Heart left ventricle (tissue), 16 donors: Measurements from ENCODE around the gene HTR5A. TPM values are rescaled to one million over a fixed set of nuclear protein-coding genes. Genes with fewer than 3 reads are reported as not detected.

Experiments
- ATAC-seq, 4 donors: fragments of 200-7000 bp; cut with Tn5 transposase; one replicate each; pipeline ENCODE4 v1.9.1; 2020 to 2022; ENCODE audit warnings: moderate library complexity in 4 of 4, mild to moderate bottlenecking in 3 of 4, moderate number of reproducible peaks in 1 of 4
- DNase-seq, 5 donors: peaks; one replicate each; pipeline ENCODE4 v3.0.0-alpha.2; 2020
- H3K27ac ChIP-seq, 12 donors: fragments of 200-600 bp; sonication (generic) in 4 of 12; one replicate each; pipeline versions ENCODE4 v1.5.0 to v1.8.0; 2016 to 2022; ENCODE audit warnings: mild to moderate bottlenecking in 2 of 12
- H3K27me3 ChIP-seq, 9 donors: fragments of 200-600 bp; sonication (generic) in 2 of 9; one replicate each; pipeline versions ENCODE4 v1.5.1 to v1.8.0; 2016 to 2022; ENCODE audit warnings: mild to moderate bottlenecking in 3 of 9
- H3K36me3 ChIP-seq, 9 donors: fragments of 200-600 bp; sonication (generic) in 2 of 9; one replicate each; pipeline versions ENCODE4 v1.5.0 to v1.8.0; 2018 to 2022; ENCODE audit warnings: mild to moderate bottlenecking in 2 of 9
- H3K4me1 ChIP-seq, 12 donors: fragments of 200-600 bp; sonication (generic) in 4 of 12; one replicate each; pipeline versions ENCODE4 v1.5.0 to v1.8.0; 2016 to 2022; ENCODE audit warnings: mild to moderate bottlenecking in 3 of 12
- H3K4me3 ChIP-seq, 12 donors: fragments of 200-600 bp; sonication (generic) in 4 of 12; one replicate each; pipeline versions ENCODE4 v1.5.0 to v1.8.0; 2017 to 2022; ENCODE audit warnings: mild to moderate bottlenecking in 9 of 12, moderate library complexity in 4 of 12
- H3K9me3 ChIP-seq, 12 donors: fragments of 200-600 bp; sonication (generic) in 4 of 12; one replicate each; pipeline versions ENCODE4 v1.5.0 to v1.8.0; 2016 to 2022; ENCODE audit warnings: mild to moderate bottlenecking in 1 of 12
- CTCF ChIP-seq, 12 donors: fragments of 200-600 bp; sonication (generic) in 4 of 12; IDR thresholded peaks; one replicate each; pipeline versions ENCODE4 v1.5.0 to v1.8.0; 2018 to 2022; ENCODE audit warnings: antibody characterized with exemption in 12 of 12, mild to moderate bottlenecking in 5 of 12
- POLR2A ChIP-seq, 2 donors: fragments of 450-650 bp; IDR thresholded peaks; one replicate each; pipeline ENCODE4 v1.6.1; 2017; ENCODE audit warnings: antibody characterized with exemption in 2 of 2, mild to moderate bottlenecking in 2 of 2, moderate library complexity in 2 of 2
- WGBS, 4 donors: extraction: QIAGEN DNeasy Blood & Tissue Kit in 2 of 4; methylation state at CpG; one replicate each; pipeline versions ENCODE4 v1.1.5 to v1.1.7; 2013 to 2018; 5-methylcytosine and 5-hydroxymethylcytosine counted together
- intact Hi-C, 10 donors: fragments of 100-400 bp; cut with DNase I; formaldehyde crosslinking; loops; one replicate each; pipeline versions ENCODE4 v1.11.1 to v1.14.2; 2022
- long read RNA-seq, 3 donors: library from polyadenylated mRNA; unstranded; transcript quantifications; one replicate each; pipeline ENCODE4 v2.0.0, GENCODE V29; 2020 to 2021
- polyA plus RNA-seq, 2 donors: library from polyadenylated mRNA; stranded (reverse); fragments of 200-250 nt; gene quantifications; one replicate each; pipeline ENCODE4 v1.2.3, GENCODE V29; 2013
- total RNA-seq, 9 donors: library from RNA; depleted of rRNA in 2 of 9; stranded (reverse); fragments of >200 nt in 2 of 9; fragmentation: NEBNext Ultra II Directional in 3 of 9; extraction: Animal tissue kit (Norgen Biotek cat#: 25700) in 3 of 9; gene quantifications; one replicate each; pipeline versions ENCODE4 v1.1.0 to v1.2.4, GENCODE V29; 2016 to 2023
- donor health status: ischemic (EF 13 %, LVEDD 7.1; RV severe dilation, severe dysfunction).
- donor health status: healthy with polysubstance abuse.
- donor health status: DM: no; HTN: yes; CAD: no.
- donor health status: DM: no; HTN: no; CAD: no.
- donor health status: ischemic (EF 25% LVEDD 6.9; RV normal size, moderate dysfunction).
- donor health status: ischemic (EF 25% LVEDD 5.7; RV mildly dilated, moderate dysfunction).
- donor health status: healthy.
- donor health status: DM: yes; HTN: yes; CAD: no.
- donor health status: ischemic (EF 35%, LVEDD 5.7; RV mildly dilated, moderate dysfunction).
- donor health status: nonischemic (EF 11% LVEDD 7.7; RV severe dilation, severe dysfunction).
- donor health status: DM: yes; HTN: yes; CAD: no.
- donor health status: PGD.
- donor health status: ischemic (EF 29% LVEDD 5.4; RV normal size, mild dysfunction).
- donor health status: nonischemic (EF 23%, LVEDD 6.1; RV moderate dilation, normal function).

The HTR5A gene
- total RNA-seq (not detected), polyA plus RNA-seq (not detected)
- long read RNA-seq, donor 1 = 0 reads
- long read RNA-seq, donor 2 = 0 reads
- long read RNA-seq, donor 3 = 0 reads

GRCh38 chr7:155069992-155070751 lies at the start of gene HTR5A:
HTR5A (plus strand) TSS chr7:155070324; CDS start chr7:155070900, 576 bp downstream.
- H3K4me1 ChIP-seq = peaks cover 0 to 5% (median 0%) of the 10 kb centered on the region in 12 donors
- no peaks in the 10 kb centered on the region for H3K9me3 ChIP-seq
- peaks cover 0 to 38% (median 23%) of the 10 kb centered on the region in 9 donors for H3K27me3 ChIP-seq
- no peak for TF ChIP-seq POLR2A (IDR thresholded peaks at IDR 0.05)
- peak in 1 of 12 donors; percentile 11 for TF ChIP-seq CTCF (IDR thresholded peaks at IDR 0.05)
- no peak within 1 kb of the TSS for H3K4me3 ChIP-seq
- 1 to 3% (median 2%) methylated on average over 27 to 48 of the region's 48 CpGs for WGBS, 4 donors
- no peak within 1 kb of the TSS for H3K27ac ChIP-seq
- H3K36me3 ChIP-seq = no peaks in the 10 kb centered on the region
- ATAC-seq (peak; percentile 86 to 99 (median 97)), DNase-seq (peak; percentile 74 to 87 (median 82))
- intact Hi-C loops = no loop called here

- WGBS, 4 donors = 65 to 73% (median 69%) methylated on average over 5 of the region's 5 CpGs
- no peak for DNase-seq
- no peaks in the 10 kb centered on the region for H3K36me3 ChIP-seq
- TF ChIP-seq POLR2A (IDR thresholded peaks at IDR 0.05) (no peak), CTCF (IDR thresholded peaks at IDR 0.05) (no peak)
- no peaks in the 10 kb centered on the region for H3K4me1 ChIP-seq
- H3K27ac ChIP-seq = no peak overlapping the region
- no peak for ATAC-seq
- no peaks in the 10 kb centered on the region for H3K27me3 ChIP-seq
- intact Hi-C loops = no loop called here
- H3K9me3 ChIP-seq = no peaks in the 10 kb centered on the region
- H3K4me3 ChIP-seq = no peak overlapping the region
Measured at GRCh38 chr7:155020996-155021395, 49.1 kb upstream of the HTR5A start.

GRCh38 chr7:155021699-155022145 lies 48.4 kb upstream of the HTR5A start:
- no peaks in the 10 kb centered on the region for H3K4me1 ChIP-seq
- TF ChIP-seq CTCF (IDR thresholded peaks at IDR 0.05) (no peak), POLR2A (IDR thresholded peaks at IDR 0.05) (no peak)
- H3K36me3 ChIP-seq = no peaks in the 10 kb centered on the region
- H3K9me3 ChIP-seq = no peaks in the 10 kb centered on the region
- intact Hi-C loops = no loop called here
- DNase-seq = no peak
- H3K27me3 ChIP-seq = no peaks in the 10 kb centered on the region
- ATAC-seq = no peak
- H3K4me3 ChIP-seq = no peak overlapping the region
- WGBS, 4 donors = 77 to 86% (median 80%) methylated on average over 7 of the region's 7 CpGs
- H3K27ac ChIP-seq = no peak overlapping the region

GRCh38 chr7:155027879-155028278 lies 42.2 kb upstream of the HTR5A start:
- Histone ChIP-seq H3K4me3 (no peak overlapping the region), H3K27ac (no peak overlapping the region), H3K36me3 (no peaks in the 10 kb centered on the region), H3K27me3 (no peaks in the 10 kb centered on the region), H3K4me1 (no peaks in the 10 kb centered on the region), H3K9me3 (peaks cover 0 to 10% (median 0%) of the 10 kb centered on the region in 12 donors)
- DNase-seq = no peak
- intact Hi-C loops = no loop called here
- TF ChIP-seq POLR2A (IDR thresholded peaks at IDR 0.05) (no peak), CTCF (IDR thresholded peaks at IDR 0.05) (no peak)
- 81 to 96% (median 92%) methylated on average over 1 of the region's 1 CpG for WGBS, 4 donors
- ATAC-seq = no peak
